Colonic mucosa (tissue), 4 donors: ENCODE measurements around the gene AUTS2. TPM values are rescaled to one million over a fixed set of nuclear protein-coding genes. Genes with fewer than 3 reads are reported as not detected.

Source experiments
- DNase-seq: peaks from one replicate; pipeline ENCODE4 v3.0.0-alpha.2; 2020
- H3K27ac ChIP-seq: fragments of 200-600 bp; one replicate; pipeline ENCODE4 v1.8.0; 2021
- H3K27me3 ChIP-seq: fragments of 200-600 bp; one replicate; pipeline ENCODE4 v1.8.0; 2021
- H3K36me3 ChIP-seq: fragments of 200-600 bp; one replicate; pipeline ENCODE4 v1.8.0; 2021
- H3K4me1 ChIP-seq: fragments of 200-600 bp; one replicate; pipeline ENCODE4 v1.8.0; 2021; ENCODE audit warnings: mild to moderate bottlenecking
- H3K4me3 ChIP-seq: fragments of 200-600 bp; one replicate; pipeline ENCODE4 v1.8.0; 2021
- H3K9ac ChIP-seq, 2 donors: one replicate each; pipeline ENCODE4 v1.7.0; 2013; ENCODE audit warnings: control low read depth in 2 of 2, low read depth in 2 of 2, low read length in 2 of 2
- H3K9me3 ChIP-seq: fragments of 200-600 bp; one replicate; pipeline ENCODE4 v1.8.0; 2021
- intact Hi-C: fragments of 100-400 bp; cut with DNase I; formaldehyde crosslinking; loops from one replicate; pipeline ENCODE4 v1.14.1; 2022
- total RNA-seq, 2 donors: library from RNA; stranded (reverse); fragmentation: NEBNext Ultra II Directional in 1 of 2; extraction: Animal tissue kit (Norgen Biotek cat#: 25700) in 1 of 2; gene quantifications; one replicate each; pipeline ENCODE4 v1.2.1, GENCODE V29; 2021
- TF ChIP-seq, protein P1 (sequence below): fragments of 200-600 bp; IDR thresholded peaks from one replicate; pipeline ENCODE4 v1.8.0; 2022; ENCODE audit warnings: antibody characterized with exemption, mild to moderate bottlenecking
- donor health status: healthy.
- donor health status: DM: no; HTN: no; CAD: no.
- donor health status: DM: no; HTN: no; CAD: no.

The AUTS2 gene
- total RNA-seq, 2 donors from 2014 or later, result 39.8 to 42.3 TPM

DNA sequence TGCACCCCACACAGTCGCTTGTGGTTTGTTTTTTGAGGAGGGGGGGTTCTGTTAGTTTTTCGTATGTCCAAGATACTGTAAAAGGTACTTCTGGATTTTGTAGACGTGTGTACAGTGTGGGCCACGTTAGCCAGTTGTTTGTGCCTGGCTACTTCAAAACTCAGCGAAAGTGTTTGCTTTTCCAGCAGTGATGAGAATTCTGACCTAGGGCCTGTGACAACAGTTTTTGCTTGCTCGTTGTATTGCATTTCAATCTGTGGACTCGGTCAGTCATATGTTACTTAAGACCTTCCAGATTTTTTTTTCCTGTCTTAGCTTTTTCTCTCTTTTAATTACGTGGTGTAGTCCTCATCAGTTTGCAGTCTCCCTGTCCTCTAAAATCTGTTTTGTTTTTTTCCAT, 1194.8 kb downstream of the AUTS2 start:
- no peak overlapping the region for H3K9ac ChIP-seq
- H3K9me3 ChIP-seq, result no peaks in the 10 kb centered on the region
- H3K36me3 ChIP-seq, result no peaks in the 10 kb centered on the region
- no peak overlapping the region for H3K27ac ChIP-seq
- H3K4me3 ChIP-seq, result no peak overlapping the region
- TF ChIP-seq, protein P1, sequence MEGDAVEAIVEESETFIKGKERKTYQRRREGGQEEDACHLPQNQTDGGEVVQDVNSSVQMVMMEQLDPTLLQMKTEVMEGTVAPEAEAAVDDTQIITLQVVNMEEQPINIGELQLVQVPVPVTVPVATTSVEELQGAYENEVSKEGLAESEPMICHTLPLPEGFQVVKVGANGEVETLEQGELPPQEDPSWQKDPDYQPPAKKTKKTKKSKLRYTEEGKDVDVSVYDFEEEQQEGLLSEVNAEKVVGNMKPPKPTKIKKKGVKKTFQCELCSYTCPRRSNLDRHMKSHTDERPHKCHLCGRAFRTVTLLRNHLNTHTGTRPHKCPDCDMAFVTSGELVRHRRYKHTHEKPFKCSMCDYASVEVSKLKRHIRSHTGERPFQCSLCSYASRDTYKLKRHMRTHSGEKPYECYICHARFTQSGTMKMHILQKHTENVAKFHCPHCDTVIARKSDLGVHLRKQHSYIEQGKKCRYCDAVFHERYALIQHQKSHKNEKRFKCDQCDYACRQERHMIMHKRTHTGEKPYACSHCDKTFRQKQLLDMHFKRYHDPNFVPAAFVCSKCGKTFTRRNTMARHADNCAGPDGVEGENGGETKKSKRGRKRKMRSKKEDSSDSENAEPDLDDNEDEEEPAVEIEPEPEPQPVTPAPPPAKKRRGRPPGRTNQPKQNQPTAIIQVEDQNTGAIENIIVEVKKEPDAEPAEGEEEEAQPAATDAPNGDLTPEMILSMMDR, result no peak
- no peaks in the 10 kb centered on the region for H3K27me3 ChIP-seq
- no peaks in the 10 kb centered on the region for H3K4me1 ChIP-seq
- intact Hi-C loops, result no loop called here
- DNase-seq, result no peak

DNA sequence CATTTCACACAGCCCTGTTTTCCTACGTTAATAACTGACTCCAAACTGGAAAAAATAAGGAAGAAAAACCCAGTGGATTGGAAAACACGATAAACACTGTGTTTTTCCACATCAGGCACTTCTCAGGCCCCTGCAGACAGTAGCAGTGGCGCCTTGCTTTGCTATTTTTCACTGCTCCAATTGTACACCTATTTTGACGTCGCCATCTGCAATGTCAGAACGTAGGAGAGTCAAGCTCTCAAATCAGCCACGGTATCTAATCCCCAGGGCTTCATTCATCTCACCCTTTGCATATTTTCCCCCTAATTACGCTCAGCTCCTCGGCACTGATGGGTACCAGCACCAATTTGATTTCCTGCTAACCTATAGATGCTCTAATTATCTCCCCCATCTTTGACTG, 1195.5 kb downstream of the AUTS2 start:
- no peaks in the 10 kb centered on the region for H3K27me3 ChIP-seq
- no peak overlapping the region for H3K9ac ChIP-seq
- H3K9me3 ChIP-seq, result no peaks in the 10 kb centered on the region
- H3K27ac ChIP-seq, result no peak overlapping the region
- TF ChIP-seq, protein P1, result no peak
- no peaks in the 10 kb centered on the region for H3K4me1 ChIP-seq
- H3K36me3 ChIP-seq, result no peaks in the 10 kb centered on the region
- H3K4me3 ChIP-seq, result no peak overlapping the region
- intact Hi-C loops, result no loop called here
- no peak for DNase-seq

DNA sequence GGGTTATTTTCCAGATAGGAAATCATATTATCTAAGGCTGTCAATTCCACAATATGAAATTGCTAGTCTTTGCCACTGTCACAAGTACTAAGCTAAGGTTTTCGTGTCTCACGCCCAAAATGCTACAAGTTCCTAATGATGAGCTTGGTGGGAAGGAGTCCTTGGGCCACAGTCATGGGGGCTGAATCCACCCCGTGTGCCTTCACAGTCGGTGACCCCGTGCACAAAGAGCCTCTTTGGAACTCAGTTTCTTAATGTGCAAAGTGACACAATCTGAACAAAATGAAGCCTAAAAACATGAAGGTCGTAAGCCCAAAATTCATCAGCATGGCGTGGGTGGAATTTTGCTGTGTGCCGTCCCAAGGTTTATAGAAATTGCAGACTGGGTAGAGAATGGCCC, 1196.7 kb downstream of the AUTS2 start:
- H3K9ac ChIP-seq, result no peak overlapping the region
- H3K4me1 ChIP-seq, result no peaks in the 10 kb centered on the region
- no peaks in the 10 kb centered on the region for H3K27me3 ChIP-seq
- H3K27ac ChIP-seq, result no peak overlapping the region
- H3K36me3 ChIP-seq, result no peaks in the 10 kb centered on the region
- intact Hi-C loops, result no loop called here
- no peaks in the 10 kb centered on the region for H3K9me3 ChIP-seq
- no peak overlapping the region for H3K4me3 ChIP-seq
- no peak for DNase-seq
- TF ChIP-seq, protein P1, result no peak

DNA sequence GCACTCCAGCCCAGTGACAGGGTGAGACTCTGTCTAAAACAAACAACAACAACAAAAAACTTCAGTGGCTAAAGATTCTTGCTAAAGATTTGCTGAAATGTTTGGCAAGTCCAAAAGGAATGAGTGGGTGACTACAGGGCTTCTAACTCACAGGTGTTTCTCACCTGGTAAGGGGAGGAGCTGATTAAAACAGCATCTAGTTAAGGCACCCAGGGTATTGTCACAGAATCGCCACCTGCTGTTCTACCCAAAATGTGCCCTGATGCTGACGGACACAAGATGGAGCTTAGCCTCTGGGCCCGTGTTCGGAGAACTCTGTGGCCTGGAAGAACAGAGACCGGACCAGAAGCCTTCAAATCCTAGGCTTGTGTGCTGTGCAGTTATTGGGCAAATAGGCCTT, 1197.7 kb downstream of the AUTS2 start:
- no peak overlapping the region for H3K9ac ChIP-seq
- intact Hi-C loops, result no loop called here
- H3K4me3 ChIP-seq, result no peak overlapping the region
- H3K9me3 ChIP-seq, result no peaks in the 10 kb centered on the region
- no peaks in the 10 kb centered on the region for H3K27me3 ChIP-seq
- H3K36me3 ChIP-seq, result no peaks in the 10 kb centered on the region
- no peaks in the 10 kb centered on the region for H3K4me1 ChIP-seq
- TF ChIP-seq, protein P1, result no peak
- no peak overlapping the region for H3K27ac ChIP-seq
- DNase-seq, result no peak

DNA sequence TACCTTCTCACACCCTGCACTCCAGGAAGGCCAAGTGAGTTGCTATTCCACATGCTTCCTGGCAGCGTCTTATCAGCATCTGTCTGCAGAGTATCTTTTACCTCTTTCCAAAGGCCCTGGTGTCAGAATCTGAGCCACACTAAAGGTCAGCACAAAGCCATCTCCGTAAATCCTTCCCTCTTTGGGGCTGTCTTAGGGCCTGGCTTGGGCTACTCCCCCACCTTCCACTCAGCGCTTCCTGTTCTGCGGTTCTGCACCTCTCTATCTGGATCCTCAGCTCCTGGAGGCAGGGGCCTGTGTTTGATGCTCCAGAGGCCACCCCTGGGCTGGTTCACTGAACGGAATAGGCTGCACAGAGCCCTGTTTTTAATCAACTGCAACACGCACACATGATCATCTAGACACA, 1198.8 kb downstream of the AUTS2 start:
- H3K36me3 ChIP-seq, result no peaks in the 10 kb centered on the region
- H3K4me3 ChIP-seq, result no peak overlapping the region
- TF ChIP-seq, protein P1, result no peak
- no peak overlapping the region for H3K9ac ChIP-seq
- H3K9me3 ChIP-seq, result no peaks in the 10 kb centered on the region
- no peaks in the 10 kb centered on the region for H3K27me3 ChIP-seq
- no peaks in the 10 kb centered on the region for H3K4me1 ChIP-seq
- intact Hi-C loops, result no loop called here
- H3K27ac ChIP-seq, result no peak overlapping the region
- DNase-seq, result no peak

DNA sequence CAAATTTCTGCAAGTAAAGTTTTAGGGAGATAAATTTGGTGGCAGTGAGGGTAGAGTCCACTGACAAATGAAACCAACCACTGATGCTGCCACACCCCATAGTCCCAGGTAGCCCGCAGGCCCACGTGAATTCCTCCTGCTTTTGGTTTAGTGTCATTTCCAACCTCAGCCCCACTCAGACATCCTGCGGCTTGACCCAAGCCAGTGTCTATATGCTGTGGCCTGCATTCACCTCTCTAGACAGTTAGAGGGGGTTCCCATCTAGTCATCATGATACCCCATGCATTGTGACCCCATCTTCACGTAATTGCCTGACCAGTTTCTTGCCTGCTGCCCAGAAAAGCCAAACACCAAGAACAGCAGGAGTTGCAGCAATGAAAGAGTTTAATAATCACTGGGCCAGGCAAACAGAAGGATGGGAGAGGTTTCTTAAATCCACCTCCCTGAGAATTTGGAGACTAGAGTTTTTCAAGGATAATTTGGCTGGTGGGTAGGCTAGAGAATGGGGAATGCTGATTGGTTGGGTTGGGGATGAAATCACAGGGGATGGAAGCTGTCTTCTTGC, 1201.6 kb downstream of the AUTS2 start:
- no peaks in the 10 kb centered on the region for H3K4me1 ChIP-seq
- H3K4me3 ChIP-seq, result no peak overlapping the region
- no peak overlapping the region for H3K9ac ChIP-seq
- H3K27ac ChIP-seq, result no peak overlapping the region
- no peaks in the 10 kb centered on the region for H3K36me3 ChIP-seq
- TF ChIP-seq, protein P1, result no peak
- intact Hi-C loops, result no loop called here
- no peak for DNase-seq
- no peaks in the 10 kb centered on the region for H3K9me3 ChIP-seq
- H3K27me3 ChIP-seq, result no peaks in the 10 kb centered on the region
